ENCODE results near the gene ACACA.

DNA sequence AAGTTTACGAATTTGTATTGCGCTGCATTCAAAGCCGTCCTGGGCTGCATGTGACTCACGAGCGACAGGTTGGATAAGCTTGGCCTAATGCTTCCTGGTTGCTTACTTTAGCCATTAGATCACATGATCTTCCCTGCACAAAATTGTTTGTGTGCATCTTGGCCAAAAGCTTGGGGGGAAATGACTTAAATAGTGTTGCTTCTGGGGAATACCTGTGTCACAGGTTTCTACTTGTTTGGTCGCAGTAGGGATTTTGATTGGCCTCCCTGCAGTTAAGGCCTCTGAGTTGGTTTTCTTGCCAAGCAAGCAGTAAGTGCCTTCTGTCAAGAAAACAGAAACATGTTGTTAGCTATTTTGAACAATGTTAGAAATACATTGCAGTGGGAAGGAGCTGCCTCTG is 43.5 kb upstream of the ACACA start:
- TF ChIP-seq, protein P1, sequence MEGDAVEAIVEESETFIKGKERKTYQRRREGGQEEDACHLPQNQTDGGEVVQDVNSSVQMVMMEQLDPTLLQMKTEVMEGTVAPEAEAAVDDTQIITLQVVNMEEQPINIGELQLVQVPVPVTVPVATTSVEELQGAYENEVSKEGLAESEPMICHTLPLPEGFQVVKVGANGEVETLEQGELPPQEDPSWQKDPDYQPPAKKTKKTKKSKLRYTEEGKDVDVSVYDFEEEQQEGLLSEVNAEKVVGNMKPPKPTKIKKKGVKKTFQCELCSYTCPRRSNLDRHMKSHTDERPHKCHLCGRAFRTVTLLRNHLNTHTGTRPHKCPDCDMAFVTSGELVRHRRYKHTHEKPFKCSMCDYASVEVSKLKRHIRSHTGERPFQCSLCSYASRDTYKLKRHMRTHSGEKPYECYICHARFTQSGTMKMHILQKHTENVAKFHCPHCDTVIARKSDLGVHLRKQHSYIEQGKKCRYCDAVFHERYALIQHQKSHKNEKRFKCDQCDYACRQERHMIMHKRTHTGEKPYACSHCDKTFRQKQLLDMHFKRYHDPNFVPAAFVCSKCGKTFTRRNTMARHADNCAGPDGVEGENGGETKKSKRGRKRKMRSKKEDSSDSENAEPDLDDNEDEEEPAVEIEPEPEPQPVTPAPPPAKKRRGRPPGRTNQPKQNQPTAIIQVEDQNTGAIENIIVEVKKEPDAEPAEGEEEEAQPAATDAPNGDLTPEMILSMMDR (conservative IDR thresholded peaks at IDR 0.05; ENCODE audit: low read depth, low read length), result no peak
- no peak for TF ChIP-seq EZH2 (IDR thresholded peaks at IDR 0.05; ENCODE audit: low read length, unreplicated experiment)
